ENCODE data around the gene MRNIP.
"Not testable (repeated sequence)": the region's sequence is repeated elsewhere in the genome, so short reads cannot be mapped to it uniquely, and the experiment has no call there.

GRCh38 chr5:179871533-179871932, 12.9 kb upstream of the MRNIP start:
- TF ChIP-seq, protein P1, sequence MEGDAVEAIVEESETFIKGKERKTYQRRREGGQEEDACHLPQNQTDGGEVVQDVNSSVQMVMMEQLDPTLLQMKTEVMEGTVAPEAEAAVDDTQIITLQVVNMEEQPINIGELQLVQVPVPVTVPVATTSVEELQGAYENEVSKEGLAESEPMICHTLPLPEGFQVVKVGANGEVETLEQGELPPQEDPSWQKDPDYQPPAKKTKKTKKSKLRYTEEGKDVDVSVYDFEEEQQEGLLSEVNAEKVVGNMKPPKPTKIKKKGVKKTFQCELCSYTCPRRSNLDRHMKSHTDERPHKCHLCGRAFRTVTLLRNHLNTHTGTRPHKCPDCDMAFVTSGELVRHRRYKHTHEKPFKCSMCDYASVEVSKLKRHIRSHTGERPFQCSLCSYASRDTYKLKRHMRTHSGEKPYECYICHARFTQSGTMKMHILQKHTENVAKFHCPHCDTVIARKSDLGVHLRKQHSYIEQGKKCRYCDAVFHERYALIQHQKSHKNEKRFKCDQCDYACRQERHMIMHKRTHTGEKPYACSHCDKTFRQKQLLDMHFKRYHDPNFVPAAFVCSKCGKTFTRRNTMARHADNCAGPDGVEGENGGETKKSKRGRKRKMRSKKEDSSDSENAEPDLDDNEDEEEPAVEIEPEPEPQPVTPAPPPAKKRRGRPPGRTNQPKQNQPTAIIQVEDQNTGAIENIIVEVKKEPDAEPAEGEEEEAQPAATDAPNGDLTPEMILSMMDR (IDR thresholded peaks at IDR 0.05): not testable (repeated sequence)
- TF ChIP-seq EP300, POLR2A (IDR thresholded peaks at IDR 0.05): not testable (repeated sequence)

All from gastroesophageal sphincter (tissue), 3 donors.